Measurements from ENCODE around the gene TSPAN18. TPM values are rescaled to one million over a fixed set of nuclear protein-coding genes. Genes with fewer than 3 reads are reported as not detected.

The TSPAN18 gene
- total and polyA plus RNA-seq, 10 of the 15 experiments (the other 5 are each of a cell fraction or from before 2014, with no cell fraction given): 0.02 to 0.77 (median 0.13) TPM; not detected in 1

GRCh38 chr11:44799012-44799411 lies 72.2 kb downstream of the TSPAN18 start (continued):
- TF ChIP-seq, protein P1, sequence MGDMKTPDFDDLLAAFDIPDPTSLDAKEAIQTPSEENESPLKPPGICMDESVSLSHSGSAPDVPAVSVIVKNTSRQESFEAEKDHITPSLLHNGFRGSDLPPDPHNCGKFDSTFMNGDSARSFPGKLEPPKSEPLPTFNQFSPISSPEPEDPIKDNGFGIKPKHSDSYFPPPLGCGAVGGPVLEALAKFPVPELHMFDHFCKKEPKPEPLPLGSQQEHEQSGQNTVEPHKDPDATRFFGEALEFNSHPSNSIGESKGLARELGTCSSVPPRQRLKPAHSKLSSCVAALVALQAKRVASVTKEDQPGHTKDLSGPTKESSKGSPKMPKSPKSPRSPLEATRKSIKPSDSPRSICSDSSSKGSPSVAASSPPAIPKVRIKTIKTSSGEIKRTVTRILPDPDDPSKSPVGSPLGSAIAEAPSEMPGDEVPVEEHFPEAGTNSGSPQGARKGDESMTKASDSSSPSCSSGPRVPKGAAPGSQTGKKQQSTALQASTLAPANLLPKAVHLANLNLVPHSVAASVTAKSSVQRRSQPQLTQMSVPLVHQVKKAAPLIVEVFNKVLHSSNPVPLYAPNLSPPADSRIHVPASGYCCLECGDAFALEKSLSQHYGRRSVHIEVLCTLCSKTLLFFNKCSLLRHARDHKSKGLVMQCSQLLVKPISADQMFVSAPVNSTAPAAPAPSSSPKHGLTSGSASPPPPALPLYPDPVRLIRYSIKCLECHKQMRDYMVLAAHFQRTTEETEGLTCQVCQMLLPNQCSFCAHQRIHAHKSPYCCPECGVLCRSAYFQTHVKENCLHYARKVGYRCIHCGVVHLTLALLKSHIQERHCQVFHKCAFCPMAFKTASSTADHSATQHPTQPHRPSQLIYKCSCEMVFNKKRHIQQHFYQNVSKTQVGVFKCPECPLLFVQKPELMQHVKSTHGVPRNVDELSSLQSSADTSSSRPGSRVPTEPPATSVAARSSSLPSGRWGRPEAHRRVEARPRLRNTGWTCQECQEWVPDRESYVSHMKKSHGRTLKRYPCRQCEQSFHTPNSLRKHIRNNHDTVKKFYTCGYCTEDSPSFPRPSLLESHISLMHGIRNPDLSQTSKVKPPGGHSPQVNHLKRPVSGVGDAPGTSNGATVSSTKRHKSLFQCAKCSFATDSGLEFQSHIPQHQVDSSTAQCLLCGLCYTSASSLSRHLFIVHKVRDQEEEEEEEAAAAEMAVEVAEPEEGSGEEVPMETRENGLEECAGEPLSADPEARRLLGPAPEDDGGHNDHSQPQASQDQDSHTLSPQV (IDR thresholded peaks at IDR 0.05): no peak
- no peak for TF ChIP-seq NFYB (IDR thresholded peaks at IDR 0.05; ENCODE audit: insufficient read depth, low read depth, low read length)

DNA sequence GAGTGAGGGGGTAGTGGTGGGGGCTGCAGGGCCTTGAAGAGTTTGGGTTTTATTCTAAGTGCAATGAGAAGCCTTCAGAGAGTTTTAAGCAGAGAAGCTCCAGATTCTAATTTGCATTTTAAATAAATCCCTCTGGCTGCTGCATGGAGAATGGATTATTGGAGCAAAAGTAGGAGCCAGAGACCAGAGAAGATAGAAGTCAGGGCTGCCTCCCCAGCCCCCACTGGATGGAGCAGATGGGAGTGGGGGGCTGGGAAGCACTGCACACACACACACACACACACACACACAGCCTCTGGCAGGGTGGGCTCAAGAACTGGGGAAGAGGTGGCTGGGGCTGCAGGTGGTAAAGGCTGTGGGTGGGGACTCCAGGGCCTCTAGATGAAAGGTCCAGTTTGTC lies 75.6 kb downstream of the TSPAN18 start:
- RAD21 ChIA-PET (ENCODE audit: unreplicated experiment): no interaction called here
- no peaks in the 10 kb centered on the region for H3K9me3 ChIP-seq (replicated peaks; ENCODE audit: control insufficient read depth, insufficient read depth, low read length)
- no peak overlapping the region for H2AFZ ChIP-seq (ENCODE audit: control insufficient read depth, low read depth, low read length)
- H3K4me2 ChIP-seq (ENCODE audit: control insufficient read depth, insufficient read depth): no peak overlapping the region
- H3K27ac ChIP-seq (ENCODE audit: control insufficient read depth, insufficient read depth): no peak overlapping the region
- no peaks in the 10 kb centered on the region; a peak in 2 of 4 replicates for H3K27me3 ChIP-seq (replicated peaks in 1 of 2; ENCODE audit: control insufficient read depth in 2 of 2, insufficient read depth in 2 of 2, low read length in 1 of 2)
- in situ Hi-C loops (cut with MboI): no loop called here
- H3K9ac ChIP-seq (ENCODE audit: control insufficient read depth, insufficient read depth, low read length): no peak overlapping the region
- SMC1A ChIA-PET (ENCODE audit: uncharacterized antibody, unreplicated experiment): no interaction called here
- no peaks in the 10 kb centered on the region for H3K79me2 ChIP-seq (ENCODE audit: control insufficient read depth, insufficient read depth, low read length)
- no peak for FAIRE-seq
- no peak overlapping the region for H3K4me3 ChIP-seq
- intact Hi-C loops (cut with micrococcal nuclease; ENCODE audit: unreplicated experiment): no loop called here
- DNase-seq (ENCODE audit: low read depth, low spot score): no peak
- POLR2A ChIA-PET: no interaction called here
- no peak for ATAC-seq
- H4K20me1 ChIP-seq (ENCODE audit: control insufficient read depth, insufficient read depth): no peaks in the 10 kb centered on the region
- TF ChIP-seq, protein P2, sequence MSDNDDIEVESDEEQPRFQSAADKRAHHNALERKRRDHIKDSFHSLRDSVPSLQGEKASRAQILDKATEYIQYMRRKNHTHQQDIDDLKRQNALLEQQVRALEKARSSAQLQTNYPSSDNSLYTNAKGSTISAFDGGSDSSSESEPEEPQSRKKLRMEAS (IDR thresholded peaks at IDR 0.05; ENCODE audit: low read depth, low read length): no peak
- TF ChIP-seq GATAD2B (conservative IDR thresholded peaks at IDR 0.05; ENCODE audit: low read depth) (no peak), HCFC1 (IDR thresholded peaks at IDR 0.05; ENCODE audit: low read length) (no peak), MTA2 (IDR thresholded peaks at IDR 0.05; ENCODE audit: low read depth) (no peak), JUNB (IDR thresholded peaks at IDR 0.05) (no peak), ZNF384 (IDR thresholded peaks at IDR 0.05; ENCODE audit: borderline replicate concordance, low read depth, low read length) (no peak), ZZZ3 (IDR thresholded peaks at IDR 0.05; ENCODE audit: control insufficient read depth, insufficient read length, low read depth) (no peak), NFYB (IDR thresholded peaks at IDR 0.05; ENCODE audit: insufficient read depth, low read depth, low read length) (no peak), SREBF1 (IDR thresholded peaks at IDR 0.05; ENCODE audit: low read length) (no peak), ASH2L (IDR thresholded peaks at IDR 0.05; ENCODE audit: borderline replicate concordance, low read depth) (no peak), SUPT20H (IDR thresholded peaks at IDR 0.05; ENCODE audit: borderline replicate concordance, control insufficient read depth, low read depth, low read length) (no peak)
- H3K4me1 ChIP-seq (ENCODE audit: control insufficient read depth, insufficient read depth, low read length): no peaks in the 10 kb centered on the region
- no TSS peak for BruUV-seq (replicated peaks)
- no peaks in the 10 kb centered on the region for H3K36me3 ChIP-seq (ENCODE audit: control insufficient read depth in 2 of 2, insufficient read depth in 2 of 2, low read length in 1 of 2)
- CTCF ChIA-PET: no interaction called here
